Tibial artery (tissue), 4 donors: Measurements from ENCODE around the gene TOX2.

Experiments used
- DNase-seq, 2 donors: peaks; one replicate each; pipeline ENCODE4 v3.0.0-alpha.2; 2019
- H3K27ac ChIP-seq, 2 donors: fragments of 200-600 bp; sonication (generic) in 1 of 2; 1 replicate in 1 of 2; 2 replicates in 1 of 2; pipeline ENCODE4 v1.5.1; 2018 to 2019; ENCODE audit warnings: mild to moderate bottlenecking in 1 of 2
- H3K27me3 ChIP-seq, 2 donors: fragments of 200-600 bp; sonication (generic) in 1 of 2; one replicate each; pipeline versions ENCODE4 v1.5.1 to v1.6.0; 2016 to 2019
- H3K36me3 ChIP-seq, 3 donors: fragments of 200-600 bp; sonication (generic) in 2 of 3; one replicate each; pipeline ENCODE4 v1.5.1; 2016 to 2019; ENCODE audit warnings: mild to moderate bottlenecking in 2 of 3
- H3K4me1 ChIP-seq, 4 donors: fragments of 200-600 bp; sonication (generic) in 2 of 4; 1 replicate in 3 of 4; 2 replicates in 1 of 4; pipeline ENCODE4 v1.5.1; 2016 to 2019
- H3K4me3 ChIP-seq, 2 donors: fragments of 200-600 bp; sonication (generic) in 1 of 2; 1 replicate in 1 of 2; 2 replicates in 1 of 2; pipeline ENCODE4 v1.5.1; 2018 to 2019; ENCODE audit warnings: mild to moderate bottlenecking in 2 of 2
- H3K9me3 ChIP-seq, 3 donors: fragments of 200-600 bp; sonication (generic) in 1 of 3; one replicate each; pipeline ENCODE4 v1.5.1; 2016 to 2019
- CTCF ChIP-seq, 2 experiments: fragments of 200-600 bp in 1 of 2; fragments of 450-650 bp in 1 of 2; IDR thresholded peaks; one replicate each; pipeline ENCODE4 v1.5.1; 2017 to 2019; ENCODE audit warnings: antibody characterized with exemption in 2 of 2, mild to moderate bottlenecking in 1 of 2, moderate library complexity in 1 of 2
- intact Hi-C: fragments of 100-400 bp; cut with DNase I; formaldehyde crosslinking; loops from one replicate; pipeline ENCODE4 v1.15.0; 2023; ENCODE audit warnings: low total_unique reads

Gene TOX2

GRCh38 chr20:43994486-43995100, 79.9 kb downstream of the TOX2 start:
- Histone ChIP-seq H3K4me3 (no peak overlapping the region), H3K27ac (no peak overlapping the region), H3K36me3 (no peaks in the 10 kb centered on the region), H3K27me3 (no peaks in the 10 kb centered on the region), H3K4me1 (no peaks in the 10 kb centered on the region), H3K9me3 (no peaks in the 10 kb centered on the region)
- intact Hi-C loops: no loop called here
- TF ChIP-seq CTCF (IDR thresholded peaks at IDR 0.05): no peak
- DNase-seq: no peak

GRCh38 chr20:43995645-43996044, 81.0 kb downstream of the TOX2 start:
- H3K9me3 ChIP-seq: no peaks in the 10 kb centered on the region
- no peak overlapping the region for H3K4me3 ChIP-seq
- H3K27me3 ChIP-seq: no peaks in the 10 kb centered on the region
- no peaks in the 10 kb centered on the region for H3K36me3 ChIP-seq
- no peak overlapping the region for H3K27ac ChIP-seq
- no peak for DNase-seq
- no peak for TF ChIP-seq CTCF (IDR thresholded peaks at IDR 0.05)
- no peaks in the 10 kb centered on the region for H3K4me1 ChIP-seq
- intact Hi-C loops: no loop called here

- Histone ChIP-seq H3K36me3 (no peaks in the 10 kb centered on the region), H3K4me3 (no peak overlapping the region), H3K4me1 (no peaks in the 10 kb centered on the region), H3K27me3 (no peaks in the 10 kb centered on the region), H3K27ac (no peak overlapping the region), H3K9me3 (no peaks in the 10 kb centered on the region)
- TF ChIP-seq CTCF (IDR thresholded peaks at IDR 0.05): no peak
- DNase-seq: no peak
- intact Hi-C loops: no loop called here
Measured at GRCh38 chr20:43996240-43996930, 81.7 kb downstream of the TOX2 start.

- H3K4me3 ChIP-seq: no peak overlapping the region
- no peaks in the 10 kb centered on the region for H3K4me1 ChIP-seq
- no peaks in the 10 kb centered on the region for H3K9me3 ChIP-seq
- H3K27me3 ChIP-seq: no peaks in the 10 kb centered on the region
- no peak for TF ChIP-seq CTCF (IDR thresholded peaks at IDR 0.05)
- intact Hi-C loops: no loop called here
- no peaks in the 10 kb centered on the region for H3K36me3 ChIP-seq
- no peak overlapping the region for H3K27ac ChIP-seq
- no peak for DNase-seq
Measured at GRCh38 chr20:43999848-44000247, 85.2 kb downstream of the TOX2 start.

GRCh38 chr20:44001667-44002596, 87.3 kb downstream of the TOX2 start:
- no peak for TF ChIP-seq CTCF (IDR thresholded peaks at IDR 0.05)
- Histone ChIP-seq H3K9me3 (no peaks in the 10 kb centered on the region), H3K36me3 (no peaks in the 10 kb centered on the region), H3K4me1 (no peaks in the 10 kb centered on the region), H3K27ac (no peak overlapping the region), H3K4me3 (no peak overlapping the region), H3K27me3 (no peaks in the 10 kb centered on the region)
- intact Hi-C loops: no loop called here
- no peak for DNase-seq
